GM21825 (cell line): Measurements from ENCODE around the gene SREBF2.
A peak's percentile ranks its signal among the peaks of the same experiment; 100 is the strongest.

Experiments used
- ATAC-seq: cut with Tn5 transposase; IDR thresholded peaks from one replicate; pipeline ENCODE4 v1.9.1; 2021; ENCODE audit warnings: mild to moderate bottlenecking, moderate library complexity; ENCODE audit not compliant: unreplicated experiment

SREBF2 gene

DNA sequence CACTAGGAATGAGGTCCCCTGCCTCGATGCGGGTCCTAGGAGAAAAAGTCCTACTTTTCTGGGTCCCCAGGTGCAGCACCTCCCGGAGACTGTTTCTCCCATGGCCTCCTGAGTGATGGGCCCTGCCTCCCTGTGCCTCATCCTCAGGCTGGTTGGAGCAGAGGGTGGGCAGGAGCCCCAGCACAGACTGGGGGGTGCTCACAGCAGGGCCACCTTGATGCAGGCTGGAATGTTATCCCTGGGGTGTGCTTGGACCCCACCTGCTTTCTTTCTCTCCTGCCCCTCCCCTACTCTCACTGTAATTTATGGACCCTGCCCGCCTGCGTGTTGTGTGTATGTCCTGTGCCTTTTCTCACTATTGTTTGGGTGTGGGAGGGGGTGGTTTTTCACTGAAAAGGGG, 73.9 kb downstream of the SREBF2 start:
- no peak for ATAC-seq

GRCh38 chr22:41907436-41908401, 74.8 kb downstream of the SREBF2 start:
- no peak for ATAC-seq

DNA sequence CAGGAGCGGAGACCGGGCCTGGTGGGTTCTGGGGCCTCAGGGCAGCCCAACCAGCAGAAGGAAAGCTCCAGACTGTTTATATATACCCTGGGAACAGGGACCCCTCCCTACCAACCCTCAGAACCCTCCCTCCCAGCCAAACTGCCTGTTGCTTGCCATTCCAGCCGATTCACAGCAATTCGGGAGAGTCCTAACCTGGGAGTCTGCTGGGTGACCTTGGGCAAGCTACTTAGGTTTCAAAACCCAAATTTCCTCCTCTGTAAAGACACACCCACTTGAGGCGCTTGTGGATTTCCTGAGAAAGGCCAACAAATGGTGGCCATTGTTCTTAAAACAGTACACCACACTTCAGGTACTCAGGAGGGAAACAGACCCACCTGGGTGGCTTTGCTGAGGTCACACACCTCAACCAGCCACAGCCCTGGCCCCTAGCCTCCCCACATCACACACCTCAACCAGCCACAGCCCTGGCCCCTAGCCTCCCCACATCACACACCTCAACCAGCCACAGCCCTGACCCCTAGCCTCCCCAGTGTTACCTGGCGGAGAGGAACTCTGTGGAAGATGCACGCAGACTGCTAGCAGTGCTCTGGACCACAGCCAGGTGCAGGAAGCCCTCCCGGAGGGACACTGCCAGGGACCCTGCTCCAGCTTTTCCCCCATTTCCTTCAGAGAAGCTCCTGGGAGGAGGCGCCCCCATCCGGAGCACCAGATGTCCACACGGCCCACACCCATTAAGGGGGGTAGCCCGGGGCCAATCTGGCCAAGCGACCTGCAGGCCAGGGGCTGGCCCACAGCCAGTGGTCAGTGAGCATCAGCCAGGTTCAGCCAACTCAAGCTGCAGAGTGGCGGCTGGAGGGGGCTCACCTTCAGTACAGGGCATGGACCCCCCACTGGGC, 75.8 kb downstream of the SREBF2 start:
- ATAC-seq = no peak

DNA sequence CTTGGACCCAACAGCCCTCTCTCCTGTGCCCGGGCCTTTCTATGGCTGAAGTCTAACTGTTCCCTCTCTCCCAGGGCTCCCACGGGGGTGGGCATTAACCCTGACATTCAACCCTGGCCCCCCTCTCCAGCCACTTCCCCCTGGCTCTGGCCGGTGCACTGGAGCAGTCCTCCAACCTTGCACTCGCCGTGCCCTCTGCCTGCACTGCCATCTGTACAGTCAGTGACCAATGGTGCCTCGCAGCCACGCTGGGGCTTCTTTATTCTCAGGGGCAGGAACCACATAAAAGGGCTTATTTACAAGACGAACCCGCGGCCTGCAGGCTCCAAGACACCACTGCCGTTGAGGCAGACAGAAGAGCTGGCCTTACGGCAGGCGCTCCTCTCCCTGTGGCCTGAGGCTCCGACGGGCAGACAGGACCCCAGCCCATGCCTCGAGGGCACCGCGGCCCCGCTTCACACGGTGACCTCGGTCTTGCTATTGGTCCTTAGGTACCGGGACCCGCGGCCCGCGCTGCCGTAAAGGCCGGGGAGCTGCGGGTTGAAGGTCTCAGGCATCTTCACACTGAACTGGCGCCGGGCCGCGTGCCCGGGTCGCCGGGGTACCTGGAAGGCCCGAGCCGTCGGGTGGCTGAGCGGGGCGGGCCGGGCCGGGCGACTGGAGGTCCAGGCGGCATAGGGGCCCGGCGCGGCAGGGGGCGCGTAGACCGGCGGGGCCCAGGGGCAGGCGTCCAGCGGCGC, 76.6 kb downstream of the SREBF2 start:
- ATAC-seq = no peak

DNA sequence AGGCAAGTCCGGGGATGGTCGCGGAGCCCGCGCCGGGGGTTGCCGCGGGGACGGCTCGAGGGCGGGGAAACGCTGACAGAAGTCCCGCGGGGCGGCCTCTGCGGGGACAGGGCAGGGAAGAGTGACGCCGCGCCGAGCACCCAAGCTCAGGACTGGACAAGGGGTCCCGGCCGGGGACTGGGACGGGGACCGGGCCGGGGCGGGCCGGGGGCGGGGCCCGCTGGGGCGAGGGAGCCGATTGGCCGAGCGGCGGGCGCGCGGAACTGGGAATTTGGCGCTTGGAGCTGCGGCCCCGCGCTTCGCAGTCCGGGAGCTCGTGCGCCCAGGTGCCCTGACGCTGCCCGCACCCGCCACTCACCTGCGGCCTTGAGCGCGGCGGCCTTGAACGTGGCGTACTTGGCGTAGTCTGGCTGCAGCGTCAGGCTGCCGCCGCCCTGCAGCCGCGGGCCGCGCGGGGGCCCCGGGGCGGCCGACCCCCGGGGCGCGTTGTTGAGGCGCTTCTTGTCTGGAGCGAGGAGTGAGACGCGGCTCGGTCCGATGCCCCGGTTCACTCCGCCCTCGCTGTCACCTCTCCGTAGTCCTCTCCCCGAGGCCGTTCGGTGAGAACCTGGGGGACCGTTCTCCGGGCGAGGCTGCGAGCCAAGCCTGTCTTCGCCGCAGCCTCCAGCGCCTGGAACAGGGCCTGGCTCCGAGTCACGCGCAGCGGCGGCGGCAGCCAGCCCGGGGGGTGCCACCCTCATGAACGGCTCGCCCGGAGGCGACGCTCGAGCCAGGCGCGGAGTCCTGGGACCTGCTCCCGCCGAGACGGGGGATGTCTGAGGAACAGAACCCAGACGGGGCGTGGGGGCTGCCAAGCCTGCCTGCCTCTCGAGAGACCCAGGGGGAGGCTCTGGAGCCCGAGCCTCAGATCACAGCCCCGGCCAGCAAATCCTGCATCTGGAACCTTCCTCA, 77.4 kb downstream of the SREBF2 start:
- no peak for ATAC-seq

- no peak for ATAC-seq
Measured at GRCh38 chr22:41911001-41911611, 78.2 kb downstream of the SREBF2 start.

GRCh38 chr22:41912338-41913039, 79.6 kb downstream of the SREBF2 start:
- ATAC-seq = no peak

GRCh38 chr22:41913040-41913719, 80.3 kb downstream of the SREBF2 start:
- no peak for ATAC-seq

- no peak for ATAC-seq
Measured at GRCh38 chr22:41913842-41914534, 81.1 kb downstream of the SREBF2 start.

DNA sequence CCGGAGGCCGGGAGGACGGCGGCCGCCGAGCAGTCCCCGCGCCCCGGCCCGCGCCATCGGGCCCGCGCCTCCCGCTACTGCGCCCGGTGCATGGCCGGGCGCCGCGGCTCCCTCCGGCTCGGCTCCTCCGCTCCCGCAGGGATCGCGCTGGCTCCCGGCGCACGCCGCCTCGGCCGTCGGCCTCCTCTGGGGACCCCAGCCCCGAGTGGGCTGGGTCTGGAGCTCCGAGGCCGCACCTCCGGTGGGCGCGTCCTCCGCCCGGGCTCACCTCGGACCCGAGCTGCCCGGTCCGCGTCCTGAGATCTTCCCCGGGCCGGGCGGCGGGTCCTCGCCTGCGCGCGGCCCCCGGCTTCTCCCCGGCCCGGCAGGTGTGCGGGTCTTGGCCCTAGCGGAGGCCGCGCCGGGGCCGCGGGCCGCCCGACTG, 81.7 kb downstream of the SREBF2 start:
- ATAC-seq = no peak

DNA sequence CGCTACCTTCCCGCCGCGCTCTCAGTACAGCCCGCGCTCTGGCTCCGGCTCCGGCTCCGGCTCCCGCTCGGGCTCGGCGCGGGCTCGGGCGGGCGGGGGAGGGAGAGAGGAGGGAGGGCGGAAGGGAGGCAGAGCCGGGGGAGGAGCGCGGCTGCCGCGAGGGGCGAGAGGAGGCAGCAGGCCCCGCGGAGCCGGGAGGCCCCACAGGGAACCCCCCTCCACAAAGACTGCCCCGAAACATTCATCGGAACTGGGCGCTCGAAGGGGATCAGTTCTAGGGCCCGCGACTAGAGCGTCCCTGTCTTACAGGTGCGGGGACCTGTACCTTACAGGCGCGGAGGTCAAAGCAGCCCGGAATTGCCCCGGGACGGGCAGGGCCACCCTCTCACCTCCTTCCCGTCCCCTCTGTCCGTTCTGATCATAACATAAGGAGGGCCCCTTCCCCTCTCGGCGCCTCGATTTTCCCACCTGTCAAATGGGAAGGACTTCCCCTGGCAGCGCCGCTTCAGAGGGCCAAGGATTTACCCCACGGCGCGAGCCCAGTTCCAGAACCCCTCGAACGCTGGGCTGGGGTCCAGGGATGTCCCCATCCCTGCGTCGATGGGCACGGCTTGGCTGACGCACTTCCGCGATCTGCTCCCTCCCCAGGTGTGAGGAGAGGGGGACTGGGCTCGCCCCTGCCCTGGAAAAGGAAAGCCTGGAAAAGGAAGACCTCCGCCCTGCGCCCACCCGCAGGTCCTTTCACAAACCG, 82.3 kb downstream of the SREBF2 start, which contains the start of gene SHISA8:
Gene SHISA8, minus strand, starts transcription at position 40 of the 751 bp plus-strand sequence. CDS start 407 bp downstream, outside the sequence.
- peak; percentile 34 for ATAC-seq

DNA sequence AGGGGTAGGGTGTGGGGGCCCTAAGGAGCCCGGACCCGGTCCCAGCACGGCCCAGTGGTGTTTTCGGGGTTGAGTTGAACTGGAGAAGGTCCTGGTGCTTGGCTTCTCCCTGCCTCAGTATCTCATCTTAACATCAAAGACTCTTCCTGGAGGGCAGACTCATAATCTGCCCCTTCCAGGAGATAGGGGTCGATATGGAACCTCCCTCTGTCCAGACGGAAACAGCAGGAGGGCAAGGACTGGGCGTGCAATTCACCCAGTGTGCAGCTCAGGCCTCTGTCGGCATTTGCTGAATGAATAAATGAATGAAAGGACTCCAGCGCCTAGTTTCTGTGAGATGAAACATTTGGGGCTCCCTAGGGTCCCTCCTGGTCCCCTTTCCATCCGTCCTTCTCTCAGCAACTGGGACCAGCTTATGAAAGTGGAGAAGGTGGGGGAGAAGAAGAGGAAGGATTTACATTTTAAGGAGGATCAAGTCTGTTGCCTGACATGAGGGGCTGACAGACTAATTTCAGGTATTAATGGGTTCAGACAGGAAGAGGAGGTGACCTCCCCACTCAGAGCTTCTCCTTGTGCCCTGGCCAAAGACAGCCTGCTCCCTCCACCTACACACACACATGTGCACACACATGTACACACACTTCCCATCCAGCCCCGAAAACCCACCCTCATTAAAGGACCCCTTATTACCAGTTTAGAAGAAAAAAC, 83.0 kb downstream of the SREBF2 start:
- no peak for ATAC-seq

DNA sequence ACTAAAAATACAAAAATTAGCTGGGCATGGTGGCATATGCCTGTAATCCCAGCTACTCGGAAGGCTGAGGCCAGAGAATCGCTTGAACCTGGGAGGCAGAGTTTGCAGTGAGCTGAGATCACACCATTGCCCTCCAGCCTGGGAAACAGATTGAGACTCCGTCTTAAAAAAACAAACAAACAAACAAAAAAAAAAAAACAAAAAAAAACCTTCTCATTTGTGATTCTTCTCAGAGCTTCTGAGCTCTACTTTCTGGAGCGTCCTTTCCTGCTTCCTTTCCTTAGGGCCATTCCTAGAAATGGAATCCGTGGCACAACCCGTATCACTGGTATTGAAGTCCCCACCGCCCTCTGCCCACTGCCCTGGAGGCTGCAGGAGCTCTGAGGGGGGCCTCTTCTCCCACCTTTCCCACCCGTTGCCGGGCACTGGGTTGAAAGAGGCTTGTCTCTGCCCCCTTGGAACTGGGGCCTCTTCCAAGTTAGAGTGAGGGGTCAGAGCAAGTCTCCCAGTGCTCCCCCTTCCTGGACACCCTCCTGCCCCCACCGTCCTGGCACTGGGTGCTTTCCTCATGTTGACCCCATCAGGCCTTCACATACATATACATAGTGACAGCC, 83.9 kb downstream of the SREBF2 start:
- ATAC-seq = no peak

DNA sequence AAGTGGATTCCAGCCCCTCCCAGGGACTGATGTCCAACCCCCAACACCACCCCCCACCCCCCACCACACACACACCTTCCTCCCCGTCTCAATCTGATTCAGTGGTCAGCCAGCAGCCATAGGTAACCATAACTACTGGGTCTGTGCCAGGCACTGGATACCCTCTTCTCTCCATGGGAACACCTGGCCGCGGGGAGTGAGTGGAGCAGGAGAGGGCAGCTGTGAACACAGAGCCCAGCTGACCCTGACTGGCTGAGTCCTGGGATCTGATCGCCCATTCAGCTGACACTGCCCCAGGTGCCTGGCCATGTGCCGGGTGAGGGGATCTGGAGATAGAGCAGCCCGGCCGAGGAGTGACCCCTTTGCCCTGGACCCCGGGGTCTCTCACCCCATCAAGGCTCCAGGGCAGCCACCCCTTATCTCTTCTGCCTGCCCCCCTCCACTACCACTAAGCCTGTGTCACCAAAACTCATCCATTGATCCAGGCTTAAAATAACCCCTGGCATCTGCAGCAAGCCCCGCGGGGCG, 84.5 kb downstream of the SREBF2 start:
- no peak for ATAC-seq
